ENCODE data around the gene PBX1. TPM values are rescaled to one million over a fixed set of nuclear protein-coding genes. Genes with fewer than 3 reads are reported as not detected.

Gene PBX1
- total and polyA plus RNA-seq, 2 of the 4 experiments (the other 2 are of a cell fraction): 13.9 to 17.9 TPM

GRCh38 chr1:164622068-164622845, 63.3 kb downstream of the PBX1 start (continued):
- TF ChIP-seq MAZ (IDR thresholded peaks at IDR 0.05; ENCODE audit: borderline replicate concordance, low read depth, low read length): no peak

GRCh38 chr1:164623805-164624204, 64.8 kb downstream of the PBX1 start:
- Histone ChIP-seq H2AFZ (replicated peaks; ENCODE audit: low read length, poor library complexity) (no peak overlapping the region), H2BK15ac (ENCODE audit: low read depth, low read length) (no peak overlapping the region), H4K20me1 (ENCODE audit: insufficient read depth, low read length) (no peaks in the 10 kb centered on the region), H3K18ac (ENCODE audit: low read depth, low read length) (no peak overlapping the region), H3K27me3 (ENCODE audit: control insufficient read depth, insufficient read depth, low read length) (no peaks in the 10 kb centered on the region), H3K36me3 (ENCODE audit: control insufficient read depth, insufficient read depth, low read length) (peaks cover 11% of the 10 kb centered on the region), H3K23ac (ENCODE audit: low read depth, low read length) (peak overlapping the region; percentile 26; the same call in 1 of the 2 replicates), H3K79me1 (ENCODE audit: low read depth in 1 of 2, low read length in 2 of 2) (peaks cover 8 to 11% of the 10 kb centered on the region in 2 experiments; a peak in 3 of 4 replicates), H3K4me1 (ENCODE audit: control insufficient read depth, insufficient read depth, low read length) (peaks cover 9% of the 10 kb centered on the region; the same call in 1 of the 2 replicates), H2BK5ac (ENCODE audit: low read depth, low read length, poor library complexity, severe bottlenecking) (no peak overlapping the region), H3K14ac (replicated peaks; ENCODE audit: low read depth, low read length) (no peak overlapping the region), H3K9ac (ENCODE audit: low read depth, low read length) (no peak overlapping the region), H2AK5ac (ENCODE audit: low read depth, low read length) (peak overlapping the region; percentile 4; the same call in 1 of the 2 replicates), H4K8ac (ENCODE audit: low read depth in 2 of 2, low read length in 2 of 2) (no peak overlapping the region), H4K91ac (ENCODE audit: insufficient read depth, low read depth, low read length) (no peak overlapping the region), H2AK9ac (replicated peaks; ENCODE audit: low read depth, low read length, poor library complexity) (no peak overlapping the region), H3K27ac (ENCODE audit: insufficient read depth, low read length) (no peak overlapping the region), H3K9me1 (ENCODE audit: insufficient read depth, low read length) (peaks cover 2% of the 10 kb centered on the region; the same call in 1 of the 2 replicates), H3K56ac (ENCODE audit: extremely low read depth, insufficient read depth, low read length) (no peak overlapping the region), H4K5ac (ENCODE audit: low read depth, low read length) (no peak overlapping the region), H2BK120ac (ENCODE audit: low read depth, low read length) (no peak overlapping the region), H3K9me3 (ENCODE audit: control insufficient read depth, insufficient read depth, low read length) (no peaks in the 10 kb centered on the region), H3K4ac (ENCODE audit: low read depth, low read length) (no peak overlapping the region), H3K4me2 (ENCODE audit: low read depth, low read length) (no peak overlapping the region), H2BK20ac (ENCODE audit: low read depth, low read length) (no peak overlapping the region), H3K4me3 (ENCODE audit: insufficient read depth, low read depth, low read length) (no peak overlapping the region)
- no peak for ATAC-seq (ENCODE audit: low read depth)
- BruUV-seq (replicated peaks): no TSS peak
- no peak for DNase-seq
- CTCF ChIA-PET: no interaction called here
- POLR2A ChIA-PET (ENCODE audit: unreplicated experiment): interaction anchor here (0.9 kb wide), 1 partner anchor 55 kb away, joined by 3 read pairs; no protein-coding TSS in a partner anchor
- WGBS, 2 experiments (ENCODE audit: extremely low coverage in 2 of 2, insufficient read length in 1 of 2): no CpG with 5 or more reads among the region's 1 CpG
- intact Hi-C loops (cut with micrococcal nuclease) (no loop called here), in situ Hi-C loops (cut with MboI; ENCODE audit: low sequenced_read_pairs) (no loop called here), dilution Hi-C loops (cut with HindIII; ENCODE audit: low sequenced_read_pairs, unreplicated experiment) (no loop called here)
- TF ChIP-seq CTCF (conservative IDR thresholded peaks at IDR 0.05; ENCODE audit: low read depth, low read length): no peak
- TF ChIP-seq USF2 (IDR thresholded peaks at IDR 0.05; ENCODE audit: low read depth, low read length): no peak
- no peak for TF ChIP-seq RCOR1 (IDR thresholded peaks at IDR 0.05; ENCODE audit: insufficient replicate concordance, low read length)
- TF ChIP-seq MAZ (IDR thresholded peaks at IDR 0.05; ENCODE audit: borderline replicate concordance, low read depth, low read length): no peak
- TF ChIP-seq ELK1 (IDR thresholded peaks at IDR 0.05; ENCODE audit: borderline replicate concordance, low read depth, low read length): no peak
- TF ChIP-seq POLR2A (IDR thresholded peaks at IDR 0.05; ENCODE audit: low read depth, low read length): no peak
- no peak for TF ChIP-seq RFX5 (IDR thresholded peaks at IDR 0.05; ENCODE audit: low read depth, low read length)
- TF ChIP-seq NFE2L2 (IDR thresholded peaks at IDR 0.05; ENCODE audit: low read depth, low read length): no peak
- TF ChIP-seq FOS (IDR thresholded peaks at IDR 0.05; ENCODE audit: low read depth, low read length): no peak
- no peak for TF ChIP-seq MXI1 (IDR thresholded peaks at IDR 0.05; ENCODE audit: borderline replicate concordance, low read depth, low read length)
- TF ChIP-seq RAD21 (IDR thresholded peaks at IDR 0.05; ENCODE audit: low read length): no peak
- TF ChIP-seq SMC3 (IDR thresholded peaks at IDR 0.05; ENCODE audit: low read depth, low read length): no peak
